Measurements from ENCODE around the gene ATAT1. TPM values are rescaled to one million over a fixed set of nuclear protein-coding genes. Genes with fewer than 3 reads are reported as not detected.

Gene ATAT1
- total RNA-seq, 2 experiments from 2014 or later, result 10.4 to 17.8 TPM

- intact Hi-C loops (cut with micrococcal nuclease; ENCODE audit: unreplicated experiment), result loop anchor here (2.0 kb wide), 1 partner anchor 57 kb away; the partner anchor contains the start of genes GNL1 and PRR3
Measured at GRCh38 chr6:30613251-30614043, 13.2 kb upstream of the ATAT1 start.

GRCh38 chr6:30614044-30614842 is 12.4 kb upstream of the ATAT1 start:
- BruUV-seq (replicated peaks), result no TSS peak
- ChIA-PET CTCF (ENCODE audit: unreplicated experiment) (no interaction called here), POLR2A (interaction anchor here (0.6 to 3.6 kb wide), 13 partner anchors 10 to 653 kb away, joined by 3 to 38 read pairs (median 5); partner anchors contain the start of genes MDC1 and TUBB)
- Histone ChIP-seq H3K4me3 (ENCODE audit: low read depth, low read length, poor library complexity, severe bottlenecking) (peak overlapping the region; percentile 88), H4K20me1 (ENCODE audit: insufficient read depth, low read length) (peaks cover 30% of the 10 kb centered on the region; the same call in 1 of the 2 replicates), H3K4me2 (ENCODE audit: low read length) (peak overlapping the region; percentile 99), H3K79me2 (ENCODE audit: insufficient read depth, low read depth, low read length) (peaks cover 70% of the 10 kb centered on the region), H3K27ac (ENCODE audit: low read depth, low read length, poor library complexity, severe bottlenecking) (peak overlapping the region; percentile 91), H3K9me2 (ENCODE audit: insufficient read depth, low read length) (no peaks in the 10 kb centered on the region), H3K9me3 (ENCODE audit: low read length) (no peaks in the 10 kb centered on the region), H2AFZ (ENCODE audit: low read length) (no peak overlapping the region), H3K4me1 (ENCODE audit: insufficient read depth, low read length, poor library complexity, severe bottlenecking) (peaks cover 33% of the 10 kb centered on the region), H3K36me3 (ENCODE audit: insufficient read depth, low read length) (peaks cover 71% of the 10 kb centered on the region)
- no peak for DNase-seq (ENCODE audit: low spot score)
- TF ChIP-seq EZH2phosphoT487 (IDR thresholded peaks at IDR 0.05; ENCODE audit: borderline replicate concordance, low read depth, low read length) (no peak), CTCF (conservative IDR thresholded peaks at IDR 0.05; ENCODE audit: low read length) (no peak)
- intact Hi-C loops (cut with micrococcal nuclease; ENCODE audit: unreplicated experiment), result loop anchor here (2.0 kb wide), 1 partner anchor 57 kb away; the partner anchor contains the start of genes GNL1 and PRR3

More at GRCh38 chr6:30613251-30614043, 13.2 kb upstream of the ATAT1 start:
- no peak for DNase-seq (ENCODE audit: low spot score)
- Histone ChIP-seq H3K4me1 (ENCODE audit: insufficient read depth, low read length, poor library complexity, severe bottlenecking) (peaks cover 27% of the 10 kb centered on the region), H3K9me2 (ENCODE audit: insufficient read depth, low read length) (no peaks in the 10 kb centered on the region), H4K20me1 (ENCODE audit: insufficient read depth, low read length) (peaks cover 30% of the 10 kb centered on the region; the same call in 1 of the 2 replicates), H3K9me3 (ENCODE audit: low read length) (no peaks in the 10 kb centered on the region), H3K27ac (ENCODE audit: low read depth, low read length, poor library complexity, severe bottlenecking) (no peak overlapping the region), H3K79me2 (ENCODE audit: insufficient read depth, low read depth, low read length) (peaks cover 62% of the 10 kb centered on the region), H3K4me3 (ENCODE audit: low read depth, low read length, poor library complexity, severe bottlenecking) (peak overlapping the region; percentile 88), H3K36me3 (ENCODE audit: insufficient read depth, low read length) (peaks cover 75% of the 10 kb centered on the region), H3K4me2 (ENCODE audit: low read length) (peak overlapping the region; percentile 99), H2AFZ (ENCODE audit: low read length) (no peak overlapping the region)
- no peak for TF ChIP-seq EZH2phosphoT487 (IDR thresholded peaks at IDR 0.05; ENCODE audit: borderline replicate concordance, low read depth, low read length)
- TF ChIP-seq CTCF (conservative IDR thresholded peaks at IDR 0.05; ENCODE audit: low read length), result no peak
- BruUV-seq (replicated peaks), result no TSS peak
- ChIA-PET POLR2A (interaction anchor here (0.6 to 3.6 kb wide), 9 partner anchors 9 to 243 kb away, joined by 3 to 38 read pairs (median 5); partner anchors contain the start of genes C6orf136 and DHX16), CTCF (ENCODE audit: unreplicated experiment) (interaction anchor here (1.1 kb wide), 1 partner anchor 117 kb away, joined by 3 read pairs; no protein-coding TSS in a partner anchor)

All from OCI-LY7 (cell line).